Measurements from ENCODE around the gene PIK3IP1.
"Not testable (repeated sequence)": the region's sequence is repeated elsewhere in the genome, so short reads cannot be mapped to it uniquely, and the experiment has no call there.

The PIK3IP1 gene

GRCh38 chr22:31292236-31292989 is at the start of gene PIK3IP1:
Gene PIK3IP1, minus strand, starts transcription at chr22:31292488. Its CDS starts 144 bp downstream, at chr22:31292344.
- DNase-seq = no peak

DNA sequence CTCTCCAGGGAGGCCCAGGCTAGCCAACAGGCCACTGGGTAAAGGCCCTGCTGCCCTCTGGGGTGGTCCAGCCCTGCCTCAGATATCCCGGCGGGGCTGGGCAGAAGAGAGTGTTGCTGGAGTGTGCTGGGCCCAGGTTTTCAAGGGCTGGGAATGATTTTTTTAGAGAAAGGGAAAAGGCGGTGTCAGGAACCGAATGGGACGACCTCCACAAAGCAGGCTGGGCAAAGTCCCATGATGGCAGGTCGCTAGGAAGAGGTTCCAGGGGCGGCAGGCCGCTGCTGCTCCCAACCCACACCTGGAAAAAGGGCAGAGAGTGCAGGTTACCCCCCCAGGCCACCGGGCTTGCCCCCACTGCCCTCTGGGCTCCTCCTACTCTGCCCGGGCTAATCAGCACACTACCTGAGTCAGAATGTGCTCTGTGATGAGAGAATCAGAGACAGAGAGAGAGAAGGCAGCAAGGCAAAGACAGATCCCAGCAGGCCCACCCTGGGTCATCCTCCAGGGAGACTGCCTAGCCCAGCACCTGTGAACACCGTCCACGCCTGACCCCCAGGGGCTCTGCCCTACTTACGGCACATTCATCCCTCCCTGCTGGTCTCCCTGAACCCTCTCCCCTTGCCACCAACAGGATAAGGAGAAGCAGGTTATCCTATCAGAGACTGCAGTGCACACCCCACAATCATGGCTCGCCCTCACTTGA is 49.2 kb upstream of the PIK3IP1 start:
- DNase-seq = no peak

- DNase-seq = no peak
These were observed 48.5 kb upstream of the PIK3IP1 start for GRCh38 chr22:31340765-31341247.

DNA sequence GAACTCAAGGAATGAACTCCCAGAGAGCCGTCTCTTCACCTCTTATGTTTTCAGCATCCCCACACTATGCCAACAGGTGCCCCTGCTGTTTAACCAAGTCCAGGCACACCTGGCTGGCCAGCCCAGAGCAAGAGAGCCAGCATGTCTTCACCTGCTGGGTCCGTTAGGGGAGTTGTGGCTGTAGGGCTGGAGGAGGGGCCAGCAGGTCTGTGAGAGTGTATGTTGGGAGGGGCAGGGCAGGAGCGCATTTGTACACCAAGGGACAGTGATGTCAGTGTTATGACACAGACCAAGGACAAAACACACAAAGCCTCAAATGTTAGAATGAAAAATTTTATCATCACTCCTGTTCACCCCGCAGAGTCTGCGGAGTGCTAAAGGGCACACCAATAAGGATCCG is 48.1 kb upstream of the PIK3IP1 start:
- DNase-seq = no peak

- DNase-seq = no peak
These were observed 47.0 kb upstream of the PIK3IP1 start for GRCh38 chr22:31339148-31339832.

DNA sequence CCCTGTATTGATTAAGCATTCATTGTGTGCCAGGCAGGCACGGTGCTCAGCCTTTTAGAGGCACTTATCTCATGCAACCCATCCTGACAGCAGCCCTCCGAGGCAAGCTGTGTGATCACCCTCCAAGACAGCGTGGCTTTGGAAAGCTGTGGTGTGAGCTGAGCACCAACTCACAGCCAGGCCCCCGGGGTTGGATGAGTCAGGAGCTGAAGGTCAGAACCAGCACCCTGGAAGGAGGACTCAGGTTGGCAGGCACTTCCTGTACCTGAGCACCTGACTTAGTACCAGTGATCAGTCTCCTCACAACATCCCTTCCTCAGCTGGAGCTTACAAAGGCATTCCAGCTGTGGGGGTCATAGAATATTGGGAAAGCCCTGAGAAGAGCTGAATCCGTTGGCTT is 44.9 kb upstream of the PIK3IP1 start:
- no peak for DNase-seq

GRCh38 chr22:31334329-31334728 is 42.0 kb upstream of the PIK3IP1 start:
- DNase-seq = no peak

- no peak for DNase-seq
These were observed 41.4 kb upstream of the PIK3IP1 start for GRCh38 chr22:31333641-31334040.

GRCh38 chr22:31332886-31333285 is 40.6 kb upstream of the PIK3IP1 start:
- no peak for DNase-seq

DNA sequence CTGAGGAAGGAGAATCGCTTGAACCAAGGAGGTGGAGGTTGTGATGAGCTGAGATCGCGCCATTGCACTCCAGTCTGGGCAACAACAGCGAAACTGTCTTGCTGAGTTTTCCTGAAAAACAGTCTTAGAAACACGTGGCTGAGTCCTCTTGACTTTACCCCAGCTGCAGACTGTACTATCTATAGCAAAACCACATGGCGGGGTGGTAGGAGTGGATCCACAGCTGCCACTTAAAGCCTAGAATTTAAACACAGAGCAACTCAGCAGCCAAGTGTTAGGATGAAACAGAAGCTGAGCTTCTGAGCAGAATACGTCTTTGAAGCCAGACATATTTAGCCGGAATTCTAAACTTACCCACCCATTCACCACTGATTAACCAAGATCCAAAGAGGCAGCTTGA is 39.7 kb upstream of the PIK3IP1 start:
- DNase-seq = no peak

DNA sequence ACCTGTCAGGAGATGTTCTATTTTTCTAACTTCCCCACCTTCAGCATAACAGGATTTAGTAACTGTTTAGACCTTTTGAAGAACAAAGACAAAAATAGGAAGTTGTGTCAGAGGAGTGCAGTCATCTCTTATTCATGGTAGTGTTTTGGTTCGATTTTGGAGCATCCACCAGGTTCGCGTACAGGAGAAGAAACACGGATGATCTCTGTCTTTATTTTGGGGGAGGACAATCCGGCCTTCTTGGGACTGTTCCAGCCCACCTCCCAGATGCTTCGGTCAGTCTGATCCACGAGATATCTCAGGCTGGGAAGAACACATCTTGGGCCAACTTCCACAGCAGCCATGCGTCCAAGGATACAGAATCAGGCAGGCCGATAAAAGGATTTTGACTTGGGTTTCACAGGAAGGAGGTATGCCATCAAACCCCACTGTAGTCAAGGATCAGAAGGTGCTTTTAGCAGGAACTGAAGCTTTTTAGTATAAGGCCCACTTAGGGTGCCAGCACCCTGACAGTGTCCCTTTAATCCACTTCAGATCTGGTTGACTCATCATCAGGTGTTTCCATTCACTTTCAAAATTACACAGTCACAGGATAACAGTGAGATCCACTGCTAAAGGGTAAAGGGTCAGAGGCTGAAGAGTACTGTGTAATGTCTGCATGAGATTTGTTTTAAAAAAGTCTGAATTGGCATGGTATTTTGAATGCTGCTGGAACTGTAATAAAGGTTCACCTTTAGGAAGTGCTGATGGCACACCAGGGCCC is 37.3 kb upstream of the PIK3IP1 start:
- DNase-seq = no peak

DNA sequence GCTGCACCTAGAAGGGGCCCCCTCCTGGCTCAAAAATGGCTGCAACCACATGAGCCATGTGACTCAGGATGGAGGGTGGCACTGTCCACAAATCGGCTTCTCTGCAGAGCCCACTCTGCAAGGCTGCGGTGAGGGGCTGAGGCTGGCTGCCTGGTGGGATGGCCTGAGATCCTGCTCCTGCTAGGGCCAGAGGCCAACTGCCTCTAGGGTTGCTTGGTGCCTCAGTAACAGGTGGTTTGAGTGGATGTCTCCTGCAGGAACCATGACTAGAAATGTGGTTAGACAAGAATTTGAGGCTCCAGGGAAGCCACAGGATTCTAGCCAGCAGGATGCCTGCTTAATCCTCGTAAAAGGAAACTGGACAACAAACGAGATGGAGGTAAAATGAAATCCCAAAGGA is 36.7 kb upstream of the PIK3IP1 start:
- no peak for DNase-seq

DNA sequence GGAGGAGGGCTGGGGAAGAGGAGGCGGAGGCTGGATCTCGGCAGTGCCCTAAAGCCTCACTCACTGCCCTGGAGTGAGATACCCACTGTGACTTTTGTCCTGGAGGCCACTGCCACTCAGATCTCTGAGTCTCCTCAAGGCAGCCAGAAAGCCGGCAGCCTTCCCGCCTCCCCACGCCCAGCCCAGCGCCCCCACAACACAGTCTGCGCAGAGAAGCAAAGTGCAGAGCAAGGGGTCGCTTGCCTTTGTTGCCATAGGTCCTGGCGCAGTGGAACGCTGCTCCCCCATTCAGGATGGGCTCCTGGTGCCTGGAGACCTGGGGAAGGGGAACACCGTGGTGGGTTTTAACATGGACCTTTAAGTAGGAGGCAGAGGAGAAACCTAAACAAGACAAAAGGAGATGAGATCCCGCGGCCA is 36.3 kb upstream of the PIK3IP1 start:
- no peak for DNase-seq

DNA sequence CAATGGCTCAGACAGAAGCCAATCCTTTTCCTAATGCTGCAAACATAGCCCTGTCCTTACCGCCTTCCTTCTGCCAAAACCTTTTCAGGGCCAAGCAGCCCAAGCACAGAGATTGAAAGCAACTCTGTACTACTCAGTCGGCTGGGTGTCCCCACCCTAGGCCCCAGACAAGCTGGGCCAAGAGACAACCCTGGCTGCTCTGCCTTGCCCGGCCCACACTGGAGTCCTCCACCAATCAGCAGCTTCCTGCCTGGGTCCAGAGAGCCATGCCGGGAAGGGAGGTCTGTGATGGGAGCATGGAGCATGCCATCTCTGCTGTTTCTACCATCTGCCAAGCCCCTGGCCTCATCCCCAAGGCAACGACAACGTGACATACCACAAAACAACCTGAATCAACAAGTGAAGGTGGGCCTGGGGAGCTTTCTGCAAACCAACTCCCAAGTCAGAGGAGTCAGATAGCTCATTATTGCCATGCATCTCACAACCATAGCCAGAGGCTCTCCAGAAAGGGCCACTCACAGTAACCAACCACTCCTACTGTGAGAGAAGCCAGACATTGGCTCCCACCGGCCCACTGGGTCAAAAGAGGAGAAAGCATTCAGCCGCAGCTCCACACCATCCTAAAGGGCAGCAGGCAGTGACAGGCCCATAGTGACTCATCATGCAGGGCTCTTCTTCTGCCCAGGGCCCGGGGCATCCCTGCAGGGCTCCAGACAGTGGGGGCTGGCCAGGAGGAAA is 35.7 kb upstream of the PIK3IP1 start:
- DNase-seq = no peak

- DNase-seq = no peak
These were observed 34.6 kb upstream of the PIK3IP1 start for GRCh38 chr22:31326877-31327276.

DNA sequence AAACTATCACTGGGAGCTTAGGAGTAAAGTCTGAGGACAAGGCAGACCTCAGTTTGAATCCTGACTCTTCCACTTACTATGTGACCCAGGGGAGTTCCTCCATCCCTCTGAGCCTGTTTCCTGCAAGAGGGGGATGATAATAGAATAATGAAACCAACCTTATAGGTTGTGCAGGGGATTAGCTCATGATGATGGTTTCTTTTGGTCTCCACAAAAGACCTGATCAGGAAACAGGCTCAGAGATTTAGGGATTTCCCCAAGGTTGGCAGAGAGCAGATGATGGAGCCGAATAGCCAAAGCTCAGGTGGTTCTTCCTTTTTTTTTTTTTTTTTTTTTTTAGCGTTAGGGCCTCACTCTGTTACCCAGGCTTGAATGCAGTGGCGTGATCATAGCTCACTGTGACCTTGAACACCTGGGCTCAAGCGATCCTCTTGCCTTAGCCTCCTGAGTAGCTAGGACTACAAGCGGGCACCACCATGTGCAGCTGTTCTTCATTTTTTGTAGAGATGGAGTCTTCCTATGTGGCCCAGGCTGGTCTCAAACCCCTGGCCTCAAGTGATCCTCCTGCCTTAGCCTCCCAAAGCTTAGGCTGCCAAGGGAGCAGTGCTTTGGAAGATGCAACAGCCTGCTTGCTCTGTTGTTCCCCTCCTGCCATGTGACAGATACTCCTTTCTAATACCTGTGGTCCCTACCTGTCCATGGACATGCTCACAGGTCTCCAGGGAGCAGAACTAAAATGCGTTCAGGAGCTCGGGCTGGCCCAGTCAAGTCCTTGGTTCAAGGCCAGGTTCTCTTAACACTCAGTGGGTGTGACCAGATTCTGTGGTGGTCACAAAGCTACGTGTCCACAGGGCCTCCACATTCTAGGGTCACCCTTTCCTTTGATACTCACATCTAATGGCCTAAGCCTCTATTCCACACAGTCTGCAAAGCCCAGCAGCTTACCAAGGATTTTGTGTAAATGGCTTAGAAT is 31.6 kb upstream of the PIK3IP1 start:
- DNase-seq = no peak

- no peak for DNase-seq
These were observed 29.1 kb upstream of the PIK3IP1 start for GRCh38 chr22:31321421-31321820.

- not testable (repeated sequence) for DNase-seq
These were observed 21.9 kb upstream of the PIK3IP1 start for GRCh38 chr22:31314220-31314619.

- DNase-seq = no peak
These were observed 21.3 kb upstream of the PIK3IP1 start for GRCh38 chr22:31313366-31314147.

GRCh38 chr22:31308181-31308580 is 15.9 kb upstream of the PIK3IP1 start:
- DNase-seq = no peak

Data from NCI-H1417 treated with DMSO at 0.1 percent for 48 hours (cell line).